Left renal cortex interstitium (tissue), 4 donors: Measurements from ENCODE around the gene ERICH3. TPM values are rescaled to one million over a fixed set of nuclear protein-coding genes. Genes with fewer than 3 reads are reported as not detected.

ENCODE experiments used
- DNase-seq, 4 donors: peaks; one replicate each; pipeline ENCODE4 v3.0.0-alpha.2; 2013; ENCODE audit warnings: low read depth in 4 of 4, low spot score in 2 of 4, missing footprints in 1 of 4
- polyA plus RNA-seq, 4 donors: library from polyadenylated mRNA; unstranded; fragments of 120-200 nt; gene quantifications; one replicate each; pipeline ENCODE4 v1.2.1, GENCODE V29; 2013; ENCODE audit not compliant: insufficient read length in 4 of 4

Gene ERICH3, protein sequence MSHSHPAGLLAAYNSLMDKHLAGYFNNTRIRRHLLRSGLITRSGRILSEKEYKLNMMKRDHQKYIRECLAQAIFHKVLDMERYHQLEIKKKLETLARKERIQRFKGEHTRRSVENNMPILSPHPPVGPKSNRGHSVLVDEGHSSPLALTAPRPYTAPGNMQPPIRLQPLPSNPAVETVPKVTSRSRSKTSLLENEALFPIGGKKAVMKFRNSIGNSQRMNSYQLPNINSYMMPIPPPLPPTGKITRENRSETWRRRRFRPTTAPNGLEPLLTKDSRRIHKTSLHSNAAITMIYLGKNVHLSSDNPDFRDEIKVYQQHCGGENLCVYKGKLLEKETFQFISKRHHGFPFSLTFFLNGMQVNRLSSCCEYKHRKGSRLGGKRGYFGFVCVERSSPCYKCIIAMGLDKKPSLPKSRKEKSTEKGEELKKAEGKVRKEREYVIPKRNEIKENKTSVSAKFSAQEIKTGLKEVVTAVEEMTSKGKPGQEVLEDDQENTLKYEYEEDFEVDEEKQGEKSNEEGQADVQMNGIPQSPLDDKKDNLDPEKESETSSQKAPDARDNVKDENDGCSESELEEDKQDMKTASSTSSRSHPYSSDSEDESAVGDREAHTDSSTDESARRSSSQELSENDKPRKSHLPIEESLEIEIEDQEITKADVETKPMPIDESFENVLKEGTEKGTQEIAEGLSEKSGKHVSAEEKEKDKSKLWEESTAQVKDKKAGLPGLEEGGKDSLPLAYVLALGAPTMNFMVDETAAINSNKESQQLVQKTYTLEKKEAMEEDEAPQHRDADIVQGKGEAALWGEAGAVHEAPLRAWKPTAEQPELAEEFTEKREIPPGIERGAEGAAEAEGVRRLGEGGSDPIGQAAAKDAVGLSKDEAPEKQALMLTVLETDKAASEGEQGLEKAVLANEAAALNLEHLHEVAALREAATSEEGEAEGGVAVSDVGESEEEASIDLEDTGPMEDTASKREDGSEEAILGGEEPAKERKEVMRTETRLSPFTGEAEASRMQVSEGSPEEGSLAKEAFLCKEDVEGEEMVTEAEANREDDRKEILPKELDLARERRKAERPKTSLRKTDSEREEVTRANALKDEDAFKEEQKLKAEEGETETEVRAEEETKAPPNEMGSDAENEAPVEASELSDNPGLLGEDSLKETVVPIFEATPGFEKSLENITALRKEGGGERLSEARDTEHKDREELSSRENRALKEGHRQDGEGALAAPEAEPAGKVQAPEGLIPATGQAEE (N-terminal part only)
- under 1 TPM; 0.27 to 0.87 (median 0.56) TPM for polyA plus RNA-seq

DNA sequence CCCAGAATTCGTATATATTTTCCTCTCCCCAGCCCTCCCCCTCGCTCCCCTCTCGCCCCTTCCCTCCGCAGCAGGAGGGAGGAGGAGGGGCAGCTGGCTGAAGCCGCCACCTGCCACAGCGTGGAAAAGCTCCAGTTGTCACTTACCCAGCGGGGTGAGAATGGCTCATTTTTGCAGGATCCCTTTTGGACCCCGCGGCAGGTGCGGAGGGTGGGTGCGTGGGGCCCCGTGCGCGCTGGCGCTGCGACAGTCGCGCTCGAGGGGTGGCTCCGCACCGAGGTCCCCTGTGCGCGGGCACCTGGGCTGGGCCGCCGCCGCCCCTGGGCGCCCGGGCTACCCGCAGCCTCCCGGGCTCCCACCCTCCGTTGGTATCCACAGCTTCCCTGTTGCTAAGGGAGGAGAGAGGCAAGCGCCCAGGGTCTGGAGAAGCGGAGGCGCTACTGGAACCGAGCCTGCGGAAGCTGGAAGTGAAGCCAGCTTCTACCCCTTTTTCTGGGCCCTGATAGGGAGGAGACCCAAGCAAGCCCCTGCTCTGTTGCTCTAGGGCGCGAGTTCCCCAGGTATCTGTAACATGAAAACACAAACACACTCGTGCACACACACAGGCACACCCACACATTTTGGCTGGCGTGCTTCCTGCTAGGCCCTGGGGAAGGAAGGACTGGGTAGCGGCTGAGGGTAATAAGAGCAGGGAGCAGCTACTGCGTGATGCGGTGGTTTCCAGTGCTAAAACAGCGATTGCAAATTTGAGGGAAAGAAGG is at the start of gene ERICH3:
TSS of gene ERICH3 (minus strand) at position 442 of the 761 bp plus-strand sequence. CDS start at position 169, 273 bp downstream.
- DNase-seq: no peak

DNA sequence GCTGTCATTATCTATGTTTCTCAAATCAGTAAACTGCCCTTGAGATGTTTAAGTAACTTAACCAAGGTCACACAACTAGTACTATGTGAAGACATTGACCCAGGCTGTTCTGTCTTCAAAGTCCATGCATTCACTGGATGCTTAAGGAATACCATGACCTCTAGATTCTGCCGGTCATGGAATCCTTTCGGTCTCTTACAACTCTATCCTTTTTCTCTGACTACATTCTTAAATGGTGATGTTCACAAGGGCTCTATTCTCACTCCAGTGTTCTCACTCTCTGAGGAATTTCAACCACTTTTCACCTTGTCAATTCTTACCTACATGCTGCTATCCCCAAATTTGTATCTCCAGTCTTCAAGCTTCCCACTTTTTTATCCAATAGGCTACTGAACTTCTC is 44.0 kb upstream of the ERICH3 start:
- DNase-seq: no peak

DNA sequence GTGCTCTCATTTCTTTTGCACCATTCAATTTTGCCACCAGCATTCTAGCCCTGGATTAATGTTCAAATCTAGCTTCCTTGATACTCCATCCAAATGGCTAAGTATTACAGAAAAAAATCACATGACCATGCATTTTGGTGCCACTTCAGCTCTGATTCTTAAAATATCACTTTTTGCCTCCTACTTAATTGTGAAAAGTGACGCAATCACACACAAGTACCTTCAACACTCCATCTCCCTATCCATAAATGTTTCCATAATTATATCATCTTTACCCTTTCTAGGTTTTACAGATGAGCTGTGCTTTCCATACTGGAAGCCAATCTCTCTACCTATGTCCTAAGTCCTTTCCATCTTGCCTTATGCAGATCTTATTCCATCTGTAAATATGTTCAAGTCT is 43.2 kb upstream of the ERICH3 start:
- DNase-seq: no peak

DNA sequence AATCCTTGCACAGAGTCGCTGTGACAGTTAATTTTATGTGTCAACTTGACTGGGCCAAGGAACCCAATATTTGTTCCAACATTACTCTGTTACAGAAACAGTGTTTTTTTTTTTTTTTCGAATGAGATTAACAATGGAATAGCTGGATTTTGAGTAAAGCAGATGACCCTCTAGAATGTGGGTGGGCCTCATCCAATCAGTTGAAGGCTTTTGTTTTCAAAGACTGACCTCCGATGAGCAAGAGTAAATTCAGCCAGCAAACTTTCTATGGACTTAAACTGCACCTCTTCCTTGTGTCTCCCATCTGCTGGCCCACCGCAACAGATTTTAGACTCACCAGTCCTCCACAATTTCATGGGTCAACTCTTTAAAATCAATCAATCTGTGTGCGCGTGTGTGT is 42.2 kb upstream of the ERICH3 start:
- no peak for DNase-seq

DNA sequence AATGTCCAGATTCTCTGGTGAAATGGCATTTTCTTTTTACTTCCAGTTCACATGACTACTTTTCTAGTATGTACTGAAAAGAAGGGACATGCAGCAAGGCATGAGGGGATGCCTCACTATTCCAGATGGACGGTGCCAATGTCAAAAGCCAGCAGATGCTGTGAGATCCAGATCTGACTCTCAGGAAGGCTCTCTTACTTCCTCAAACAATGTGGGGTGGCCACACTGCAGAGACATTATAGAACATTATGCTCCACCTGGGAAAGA is 41.6 kb upstream of the ERICH3 start:
- DNase-seq: no peak

DNA sequence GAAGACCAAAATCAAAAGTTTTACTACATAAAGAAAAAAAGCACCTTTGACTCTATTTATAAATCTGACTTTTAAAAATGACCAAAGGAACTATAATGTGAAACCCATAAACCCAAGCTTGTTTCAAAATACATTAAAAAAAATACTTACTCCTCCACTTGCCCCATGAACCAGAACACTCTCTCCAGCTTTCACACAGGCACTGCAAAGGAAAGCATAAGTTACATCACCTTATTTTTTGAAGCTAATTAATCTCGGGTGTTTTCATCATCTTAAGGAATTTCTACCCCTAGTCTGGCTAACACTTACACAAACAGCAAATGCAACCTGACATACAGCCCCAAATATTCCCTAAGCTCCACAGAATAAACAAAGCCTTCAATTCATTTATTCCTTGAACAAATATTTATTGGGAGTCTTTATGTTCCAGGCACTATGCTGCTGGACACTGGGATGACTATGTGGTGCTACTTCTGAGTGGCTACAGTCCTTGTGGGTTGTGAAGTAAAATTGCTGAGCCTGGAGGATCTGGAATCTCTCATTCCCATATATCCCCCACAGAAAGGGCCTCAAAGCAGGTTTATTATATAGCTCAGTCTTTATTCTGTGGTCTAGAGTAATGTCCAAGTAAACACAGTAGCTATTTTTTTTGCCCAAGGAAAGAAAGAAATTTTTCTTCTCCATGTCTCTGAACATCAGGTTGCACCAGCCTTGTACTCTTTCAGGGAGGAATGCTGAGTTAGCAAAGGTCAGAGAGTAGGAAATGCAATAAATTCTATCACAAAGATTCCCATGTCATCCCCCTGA is 41.0 kb upstream of the ERICH3 start:
- no peak for DNase-seq

DNA sequence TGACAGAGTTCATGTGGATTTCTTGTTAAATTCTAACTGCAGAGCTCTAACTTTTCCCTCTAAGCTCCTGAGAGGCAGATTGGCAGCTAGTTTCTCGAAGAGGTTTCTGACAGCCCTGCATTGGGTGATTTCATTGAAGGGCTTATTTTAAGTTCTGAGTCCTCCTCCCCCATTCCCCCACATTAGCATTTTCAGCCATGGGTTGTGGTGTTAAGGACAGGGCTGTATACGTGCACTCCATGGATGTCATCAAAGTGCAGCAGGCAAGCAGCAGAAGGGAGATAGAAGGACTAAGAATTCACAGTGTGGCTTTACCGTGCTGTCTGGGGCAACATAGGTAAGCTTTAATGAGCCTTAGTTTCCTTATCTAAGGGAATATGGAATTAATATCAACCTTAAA is 40.3 kb upstream of the ERICH3 start:
- no peak for DNase-seq

DNA sequence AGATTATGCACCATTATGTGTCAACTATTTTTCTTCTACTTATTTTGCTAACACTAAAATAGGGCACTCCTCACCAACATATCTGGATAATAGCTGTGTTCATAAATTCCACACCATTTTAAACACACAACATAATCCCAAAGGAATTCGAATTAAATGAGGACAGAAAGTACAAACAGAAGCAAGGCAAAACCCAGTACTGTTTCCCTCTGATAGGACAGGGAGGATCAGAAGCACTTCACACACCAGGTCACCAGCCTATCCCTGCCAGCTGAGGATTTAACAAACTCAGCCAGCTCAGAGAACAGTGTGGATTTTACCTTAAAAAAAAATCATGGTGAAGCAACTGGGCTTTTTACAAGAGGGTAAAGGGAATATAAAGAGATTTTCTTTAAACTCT is 39.3 kb upstream of the ERICH3 start:
- DNase-seq: no peak

DNA sequence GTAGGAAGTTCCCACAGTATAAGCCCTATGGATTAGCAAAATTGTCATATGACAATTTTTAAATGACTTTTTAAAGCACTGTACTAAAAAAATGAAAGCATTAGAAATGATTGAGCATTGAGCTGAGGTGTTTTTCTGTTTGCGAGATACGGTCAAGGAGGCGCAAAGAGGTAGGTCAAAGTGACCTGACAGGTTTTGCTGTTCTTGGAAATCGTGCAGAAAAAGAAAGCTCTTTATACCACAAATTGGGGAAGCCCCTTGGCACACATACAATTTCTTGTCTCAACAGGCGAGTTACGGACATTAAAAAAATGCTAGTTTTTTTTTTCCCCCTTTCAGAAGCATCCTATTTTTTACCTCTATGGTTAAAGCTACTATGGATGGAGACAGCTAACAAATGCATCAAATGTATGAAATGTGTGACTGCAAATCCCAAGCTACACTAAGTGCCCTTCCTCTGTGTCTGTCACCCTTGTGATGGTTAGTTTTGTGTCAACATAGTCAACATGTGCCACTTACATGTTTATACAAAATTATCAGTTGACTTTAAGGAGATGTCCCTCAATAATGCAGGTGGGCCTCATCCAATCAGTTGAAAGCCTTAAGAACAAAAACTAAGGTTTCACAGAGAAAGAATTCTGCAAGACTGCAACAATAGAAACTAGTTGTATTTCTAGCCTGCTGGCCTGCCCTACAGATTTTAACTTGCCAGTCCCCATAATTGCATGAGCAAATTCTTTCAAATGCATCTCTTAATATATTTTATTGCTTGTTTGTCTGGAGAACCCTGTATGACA is 30.0 kb upstream of the ERICH3 start:
- DNase-seq: no peak

DNA sequence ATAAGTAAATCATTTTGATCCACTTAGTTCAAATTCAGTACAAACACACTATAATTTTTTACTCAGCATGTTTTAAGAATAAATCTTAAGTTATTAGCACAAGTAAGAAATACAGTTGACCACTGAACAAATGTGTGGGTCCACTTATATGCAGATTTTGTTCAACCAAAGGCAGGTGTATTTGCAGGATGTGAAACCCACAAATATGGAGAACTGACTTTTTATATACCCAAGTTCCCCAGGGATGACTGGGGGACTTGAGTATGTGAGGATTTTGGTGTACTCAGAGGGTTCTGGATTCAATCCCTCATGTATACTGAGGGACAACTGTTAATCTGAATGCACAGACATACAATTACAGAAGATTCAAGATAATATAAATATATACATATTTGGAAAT is 25.7 kb upstream of the ERICH3 start:
- DNase-seq: no peak

DNA sequence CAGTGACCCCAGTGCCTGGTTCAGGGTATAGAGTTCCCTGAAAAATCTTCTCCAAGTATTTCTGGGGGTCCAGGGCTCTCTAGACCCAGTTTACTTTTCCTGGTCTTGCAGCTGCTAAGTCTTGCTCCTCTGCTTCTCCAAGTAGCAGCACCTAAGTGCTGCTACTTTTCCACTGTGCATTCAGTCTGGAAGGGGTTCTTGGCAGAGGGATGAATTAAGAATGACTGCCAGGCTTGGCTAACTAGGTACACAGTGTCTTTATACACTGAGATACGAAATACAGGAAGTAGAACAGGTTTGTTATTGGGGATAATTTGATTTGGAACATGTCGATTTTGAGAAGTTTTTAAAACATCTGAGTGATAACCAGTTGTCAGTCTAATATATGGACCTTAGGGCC is 24.2 kb upstream of the ERICH3 start:
- DNase-seq: no peak

DNA sequence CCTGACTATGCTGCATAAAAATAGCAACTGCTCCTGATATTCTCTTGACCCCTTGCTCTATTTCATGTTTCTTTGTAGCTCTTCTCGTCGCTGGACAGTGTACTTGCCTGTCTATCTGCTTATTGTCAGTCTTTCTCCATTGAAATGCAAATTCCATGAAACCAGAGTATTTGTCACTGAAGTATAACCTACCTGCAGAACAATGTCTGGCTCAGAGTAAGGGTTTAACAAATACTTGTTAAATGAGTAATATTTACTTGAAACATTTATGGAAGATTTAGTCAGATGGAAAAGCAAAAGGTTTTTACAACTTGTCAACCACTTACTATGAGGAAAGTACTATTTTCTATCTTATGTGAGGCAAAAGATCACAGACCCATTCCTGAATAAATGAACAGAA is 19.9 kb upstream of the ERICH3 start:
- no peak for DNase-seq

DNA sequence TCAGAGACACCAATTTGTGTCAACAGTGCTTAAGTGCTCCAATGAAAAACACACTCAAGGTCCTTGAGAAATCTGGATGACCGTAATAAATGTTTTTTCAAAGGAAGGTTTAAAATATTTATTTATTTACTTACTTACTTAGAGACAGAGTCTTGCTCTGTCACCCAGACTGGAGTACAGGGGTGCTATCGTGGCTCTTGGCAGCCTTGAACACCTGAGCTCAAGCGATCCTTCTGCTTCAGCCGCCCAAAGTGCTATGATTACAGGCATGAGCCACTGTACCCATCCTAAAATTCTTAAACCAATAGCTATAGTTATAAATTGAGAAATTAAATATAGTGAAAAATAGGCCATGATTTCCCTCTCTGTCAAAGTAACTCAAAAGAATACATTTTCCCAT is 17.3 kb upstream of the ERICH3 start:
- no peak for DNase-seq

DNA sequence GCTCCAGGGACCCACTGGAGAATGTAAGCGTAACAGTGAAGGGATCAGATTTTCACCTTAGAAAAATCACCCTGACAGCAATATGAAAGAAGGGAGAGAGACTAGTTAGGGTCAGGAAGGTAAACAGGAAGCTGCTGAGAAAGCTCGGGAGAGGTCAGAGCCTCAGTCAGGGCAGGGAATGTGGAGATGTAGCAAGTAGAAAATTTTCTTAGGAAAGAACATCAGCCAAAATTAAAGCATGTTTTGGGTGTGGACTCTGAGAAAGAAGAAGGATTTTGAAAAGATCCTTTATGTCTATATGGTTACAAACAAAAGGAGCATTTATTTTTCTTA is 16.7 kb upstream of the ERICH3 start:
- DNase-seq: no peak

DNA sequence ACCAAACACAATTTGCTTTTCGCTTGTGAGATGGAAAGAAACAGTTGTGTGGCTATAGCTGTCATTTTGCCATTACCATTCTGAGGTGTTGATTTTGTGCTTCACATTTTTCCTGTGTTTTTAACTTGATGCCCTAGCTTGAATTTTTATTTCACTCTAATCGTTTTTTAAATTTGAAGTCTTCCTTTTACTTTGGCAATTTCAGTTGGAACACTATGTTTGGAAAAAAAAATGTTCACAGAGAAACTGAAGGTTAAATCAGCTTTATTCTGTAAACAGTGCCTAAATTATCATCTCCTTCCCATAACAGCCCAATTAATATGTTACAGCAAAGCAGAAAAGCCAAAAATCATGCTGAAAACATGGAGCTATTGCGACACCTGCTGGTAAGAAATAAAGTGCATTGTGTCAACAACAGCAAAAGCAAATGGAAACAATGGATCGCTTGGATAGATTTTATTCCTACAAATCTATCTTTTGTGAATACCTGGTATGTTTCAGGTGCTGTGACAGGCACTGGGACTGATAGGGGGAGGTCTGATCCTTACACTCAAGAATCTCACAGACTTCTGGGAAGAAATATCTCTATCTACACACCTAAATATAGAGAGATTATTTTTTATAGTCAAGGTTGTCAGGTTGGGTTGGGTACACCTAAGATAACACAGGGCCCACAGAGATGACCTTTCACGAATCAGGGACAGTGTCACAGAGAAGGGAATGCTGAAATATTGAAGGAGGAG is 16.2 kb upstream of the ERICH3 start:
- peak; percentile 41 to 65 (median 50) for DNase-seq

DNA sequence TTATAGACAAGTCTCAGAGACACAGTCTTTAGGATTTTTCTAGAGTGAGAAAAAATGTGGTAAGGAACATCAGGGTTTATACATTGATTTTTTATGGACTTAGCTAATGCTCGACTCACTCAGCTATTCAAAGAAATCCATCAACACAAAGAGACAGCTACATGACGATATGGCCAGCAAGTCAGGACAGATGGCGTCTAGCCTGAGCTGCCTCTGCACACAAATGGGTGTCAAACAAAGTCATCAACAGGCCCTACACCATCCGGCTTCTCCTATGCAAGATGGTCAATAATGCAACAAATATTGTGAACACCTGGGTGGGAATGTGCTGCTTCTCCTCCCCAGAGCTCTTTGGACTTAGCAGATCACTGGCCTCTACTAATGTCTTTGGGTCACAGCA is 13.3 kb upstream of the ERICH3 start:
- no peak for DNase-seq

DNA sequence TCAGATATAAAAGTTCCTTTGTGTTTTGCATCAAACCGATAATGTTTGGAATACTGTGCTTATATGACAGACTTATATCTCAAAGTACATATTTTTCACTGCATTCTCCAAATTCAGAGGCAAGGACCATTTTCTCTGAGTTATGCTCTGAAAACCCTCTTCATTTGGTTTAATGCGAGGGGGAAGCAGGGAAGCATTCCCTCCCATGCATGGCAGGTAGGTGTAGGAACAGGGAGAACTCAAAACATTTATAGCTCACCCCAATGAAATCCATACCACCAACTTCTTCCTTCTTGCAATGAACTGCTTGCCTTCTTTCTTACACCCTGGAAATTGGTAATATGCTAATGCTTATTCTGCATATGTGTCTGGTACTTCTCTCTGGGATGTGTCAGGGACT is 10.7 kb upstream of the ERICH3 start:
- DNase-seq: no peak

DNA sequence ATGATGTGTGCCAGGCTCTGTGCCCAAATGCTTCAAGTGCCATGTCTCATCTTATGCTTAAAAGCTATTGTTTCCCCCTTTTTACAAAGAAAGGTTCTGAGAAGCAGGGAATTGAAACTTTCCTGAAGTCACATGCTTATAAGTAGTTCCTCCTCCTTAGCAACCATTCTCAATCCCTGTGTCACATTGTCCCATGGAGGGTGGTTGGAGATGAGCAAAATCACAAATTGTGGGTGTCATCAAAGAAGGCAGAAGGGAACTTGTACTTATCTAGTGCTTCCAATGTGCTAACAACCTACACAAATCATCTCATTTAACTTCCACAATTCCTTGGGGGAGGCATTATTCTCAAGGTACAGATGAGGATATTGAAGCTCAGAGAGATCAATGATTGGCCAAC is 10.1 kb upstream of the ERICH3 start:
- no peak for DNase-seq
